ENCODE measurements around the gene ARFGAP1. TPM values are rescaled to one million over a fixed set of nuclear protein-coding genes. Genes with fewer than 3 reads are reported as not detected.

Gene ARFGAP1
- total and polyA plus RNA-seq, 2 experiments from 2014 or later = 41.5 to 95.5 TPM

DNA sequence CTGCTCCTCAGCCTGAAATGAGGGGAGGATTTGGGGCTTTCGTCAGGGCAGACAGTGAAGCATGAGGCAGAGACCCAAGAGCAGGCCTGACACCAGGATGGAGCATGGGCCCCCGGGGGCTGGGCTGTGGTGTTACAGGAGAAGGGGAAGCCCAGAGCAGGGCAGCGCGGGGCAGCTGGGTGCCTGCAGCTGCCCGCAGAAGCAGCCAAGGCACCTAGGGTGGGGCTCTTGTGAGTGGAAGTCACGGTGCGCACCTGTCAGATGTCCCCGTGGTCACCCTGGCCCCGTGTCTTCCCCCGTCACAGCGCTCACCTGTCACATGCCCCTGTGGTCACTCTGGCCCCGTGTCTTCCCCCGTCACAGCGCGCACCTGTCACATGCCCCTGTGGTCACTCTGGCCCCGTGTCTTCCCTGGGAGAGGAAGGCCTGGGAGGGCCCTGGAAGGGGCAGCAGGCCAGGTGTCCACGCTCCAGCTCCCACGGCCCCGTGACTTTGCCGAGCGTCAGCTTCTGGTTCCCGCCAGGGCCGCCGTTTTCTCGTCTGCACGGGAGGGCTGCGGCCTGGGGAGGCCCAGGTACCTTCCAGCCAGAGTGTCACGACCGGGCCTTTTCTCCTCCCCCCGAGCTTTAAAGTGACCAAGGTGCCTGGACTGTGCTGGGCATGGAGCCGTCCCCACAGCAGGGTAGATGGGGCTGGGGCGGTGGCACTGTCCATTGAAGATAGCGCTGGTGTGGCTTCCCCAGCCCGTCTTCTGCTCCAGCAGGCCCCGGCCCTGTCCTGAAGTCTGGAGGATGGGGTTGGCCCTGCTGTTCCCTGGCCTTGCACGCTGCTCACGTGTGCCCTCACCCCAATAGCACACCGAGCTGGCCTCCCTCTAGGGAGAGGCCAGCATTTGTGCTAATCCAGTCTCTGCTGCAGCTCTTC lies 9.4 kb downstream of the ARFGAP1 start:
- Mint-ChIP-seq H3K27ac (no peak overlapping the region), H3K27me3 (ENCODE audit: insufficient read depth, low read depth, poor library complexity) (peaks cover 7% of the 10 kb centered on the region), H3K4me1 (no peaks in the 10 kb centered on the region; the same call in 2 of the 3 replicates), H3K4me3 (no peak overlapping the region), H3K9me3 (no peaks in the 10 kb centered on the region), H3K36me3 (ENCODE audit: low read depth) (peaks cover 40% of the 10 kb centered on the region)
- TF ChIP-seq JUNB (IDR thresholded peaks at IDR 0.05; ENCODE audit: unreplicated experiment) = no peak
- TF ChIP-seq, protein P1, sequence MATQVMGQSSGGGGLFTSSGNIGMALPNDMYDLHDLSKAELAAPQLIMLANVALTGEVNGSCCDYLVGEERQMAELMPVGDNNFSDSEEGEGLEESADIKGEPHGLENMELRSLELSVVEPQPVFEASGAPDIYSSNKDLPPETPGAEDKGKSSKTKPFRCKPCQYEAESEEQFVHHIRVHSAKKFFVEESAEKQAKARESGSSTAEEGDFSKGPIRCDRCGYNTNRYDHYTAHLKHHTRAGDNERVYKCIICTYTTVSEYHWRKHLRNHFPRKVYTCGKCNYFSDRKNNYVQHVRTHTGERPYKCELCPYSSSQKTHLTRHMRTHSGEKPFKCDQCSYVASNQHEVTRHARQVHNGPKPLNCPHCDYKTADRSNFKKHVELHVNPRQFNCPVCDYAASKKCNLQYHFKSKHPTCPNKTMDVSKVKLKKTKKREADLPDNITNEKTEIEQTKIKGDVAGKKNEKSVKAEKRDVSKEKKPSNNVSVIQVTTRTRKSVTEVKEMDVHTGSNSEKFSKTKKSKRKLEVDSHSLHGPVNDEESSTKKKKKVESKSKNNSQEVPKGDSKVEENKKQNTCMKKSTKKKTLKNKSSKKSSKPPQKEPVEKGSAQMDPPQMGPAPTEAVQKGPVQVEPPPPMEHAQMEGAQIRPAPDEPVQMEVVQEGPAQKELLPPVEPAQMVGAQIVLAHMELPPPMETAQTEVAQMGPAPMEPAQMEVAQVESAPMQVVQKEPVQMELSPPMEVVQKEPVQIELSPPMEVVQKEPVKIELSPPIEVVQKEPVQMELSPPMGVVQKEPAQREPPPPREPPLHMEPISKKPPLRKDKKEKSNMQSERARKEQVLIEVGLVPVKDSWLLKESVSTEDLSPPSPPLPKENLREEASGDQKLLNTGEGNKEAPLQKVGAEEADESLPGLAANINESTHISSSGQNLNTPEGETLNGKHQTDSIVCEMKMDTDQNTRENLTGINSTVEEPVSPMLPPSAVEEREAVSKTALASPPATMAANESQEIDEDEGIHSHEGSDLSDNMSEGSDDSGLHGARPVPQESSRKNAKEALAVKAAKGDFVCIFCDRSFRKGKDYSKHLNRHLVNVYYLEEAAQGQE (IDR thresholded peaks at IDR 0.05; ENCODE audit: unreplicated experiment) = no peak
- no peak for TF ChIP-seq CTCF (conservative IDR thresholded peaks at IDR 0.05; ENCODE audit: low read depth in 2 of 2)
- no peak for TF ChIP-seq ZNF331 (CRISPR knock-in tag; IDR thresholded peaks at IDR 0.05; ENCODE audit: low read depth)
- no peak for TF ChIP-seq ETS1 (IDR thresholded peaks at IDR 0.05)
- TF ChIP-seq NANOG (IDR thresholded peaks at IDR 0.05; ENCODE audit: borderline replicate concordance) = no peak
- TF ChIP-seq CREB1 (CRISPR knock-in tag; IDR thresholded peaks at IDR 0.05; ENCODE audit: low read depth) = no peak
- no peak for TF ChIP-seq STAT1 (IDR thresholded peaks at IDR 0.05; ENCODE audit: unreplicated experiment)
- TF ChIP-seq ZNF462 (CRISPR knock-in tag; IDR thresholded peaks at IDR 0.05) = no peak
- TF ChIP-seq POLR2AphosphoS5 (IDR thresholded peaks at IDR 0.05; ENCODE audit: low read depth) = no peak
- ATAC-seq (no peak), DNase-seq (ENCODE audit: low spot score) (no peak)
- Histone ChIP-seq H3K27me3 (ENCODE audit: insufficient read depth) (no peaks in the 10 kb centered on the region), H3K4me1 (ENCODE audit: insufficient read depth) (no peaks in the 10 kb centered on the region), H3F3A (replicated peaks; ENCODE audit: low read depth) (0 out of 2 replicates have a peak, but pooled peaks cover 3% of the 10 kb centered on the region), H3K4me2 (no peak overlapping the region), H3K4me3 (no peak overlapping the region), H3K36me3 (ENCODE audit: insufficient read depth) (peaks cover 9% of the 10 kb centered on the region; the same call in 1 of the 2 replicates), H3K27ac (ENCODE audit: low read depth) (no peak overlapping the region), H3K9me2 (ENCODE audit: insufficient read depth) (no peaks in the 10 kb centered on the region), H4K20me1 (replicated peaks; ENCODE audit: insufficient read depth) (peaks cover 3% of the 10 kb centered on the region; the same call in 1 of the 2 replicates), H3K79me2 (replicated peaks; ENCODE audit: insufficient read depth) (no peaks in the 10 kb centered on the region), H2AFZ (no peak overlapping the region)
